K562 (cell line): Measurements from ENCODE around the gene TFRC. TPM values are rescaled to one million over a fixed set of nuclear protein-coding genes. Genes with fewer than 3 reads are reported as not detected.
A peak's percentile ranks its signal among the peaks of the same experiment; 100 is the strongest.

ENCODE experiments used
- FOXA3 ChIP-seq, 2 experiments: fragments of 450-650 bp in 1 of 2; sonication (generic) in 1 of 2; formaldehyde crosslinking; IDR thresholded peaks in 1 of 2; conservative IDR thresholded peaks in 1 of 2; 2 replicates each; pipeline versions ENCODE4 v1.4.0 to v1.8.0; 2020 to 2022; ENCODE audit warnings: mild to moderate bottlenecking in 2 of 2, missing genetic modification reagents in 1 of 2
- MEF2A ChIP-seq: IDR thresholded peaks from 2 replicates; pipeline ENCODE4 v1.6.1; 2011; ENCODE audit warnings: low read depth, mild to moderate bottlenecking, low read length, moderate library complexity; ENCODE audit not compliant: control insufficient read depth
- PKNOX1 ChIP-seq: fragments of 450-650 bp; IDR thresholded peaks from 2 replicates; pipeline ENCODE4 v1.6.1; 2016
- POLR2A ChIP-seq: fragments of 450-650 bp; conservative IDR thresholded peaks from 2 replicates; pipeline ENCODE4 v1.6.1; 2016
- STAT6 ChIP-seq: sonication (generic); formaldehyde crosslinking; IDR thresholded peaks from 2 replicates; pipeline ENCODE4 v1.8.1; 2023; ENCODE audit warnings: mild to moderate bottlenecking, missing genetic modification reagents
- THRA ChIP-seq: fragments of 450-650 bp; IDR thresholded peaks from 2 replicates; pipeline ENCODE4 v1.6.1; 2017; ENCODE audit warnings: mild to moderate bottlenecking, moderate library complexity
- ZBTB40 ChIP-seq, 2 experiments: fragments of 450-650 bp in 1 of 2; sonication (generic) in 1 of 2; formaldehyde crosslinking in 1 of 2; IDR thresholded peaks; 2 replicates each; pipeline versions ENCODE4 v1.7.1 to v1.9.0; 2016 to 2022; ENCODE audit warnings: inconsistent platforms in 1 of 2, mild to moderate bottlenecking in 1 of 2, missing genetic modification reagents in 1 of 2
- ZNF3 ChIP-seq: fragments of 250-450 bp; sonication (Bioruptor Pico); IDR thresholded peaks from 2 replicates; pipeline ENCODE4 v1.5.0; 2021; ENCODE audit warnings: mild to moderate bottlenecking, moderate library complexity
- polyA plus RNA-seq, 8 experiments: library from polyadenylated mRNA; depleted of rRNA in 4 of 8; stranded (reverse) in 5 of 8; unstranded in 3 of 8; fragments of >200 nt; fragmentation: Nextera tagmentation in 2 of 8; fragmentation: Illumina TruSeq in 1 of 8; extraction: Ambion mirVana in 2 of 8; extraction: Trizol in 1 of 8; gene quantifications; 2 replicates each; pipeline versions ENCODE4 v1.2.1 to v1.2.3, GENCODE V29; 2011 to 2014; ENCODE audit warnings: inconsistent platforms in 1 of 8, missing spikeins in 1 of 8
- total RNA-seq, 7 experiments: library from RNA; depleted of rRNA in 6 of 7; stranded (reverse); fragments of >200 nt in 6 of 7; fragmentation: Illumina TruSeq in 2 of 7; extraction: Trizol in 2 of 7; gene quantifications; 2 replicates each; pipeline versions ENCODE4 v1.2.1 to v1.2.3, GENCODE V29; 2011 to 2021; ENCODE audit warnings: low replicate concordance in 1 of 7

TFRC gene
- total and polyA plus RNA-seq, 9 of the 15 experiments (the other 6 are each of a cell fraction or from before 2014, with no cell fraction given): 149 to 679 (median 332) TPM

- TF ChIP-seq ZBTB40 (IDR thresholded peaks at IDR 0.05) (no peak), ZBTB40 (CRISPR knock-in tag; IDR thresholded peaks at IDR 0.05) (no peak), PKNOX1 (no peak), THRA (peak; percentile 75), ZNF3 (no peak), MEF2A (peak; percentile 15; the same call in 1 of the 2 replicates), STAT6 (CRISPR knock-in tag) (no peak), FOXA3 (CRISPR knock-in tag; conservative IDR thresholded peaks at IDR 0.05 in 1 of 2, IDR thresholded peaks at IDR 0.05 in 1 of 2) (no peak; a peak in 1 of 4 replicates), POLR2A (no peak)
These were observed 26.3 kb upstream of the TFRC start (continued) for GRCh38 chr3:196108075-196108743.
